ENCODE data around the gene BMS1.

- no peak for TF ChIP-seq CTCF (IDR thresholded peaks at IDR 0.05; ENCODE audit: insufficient read depth, low read length, poor library complexity, severe bottlenecking)
- TF ChIP-seq EZH2phosphoT487 (conservative IDR thresholded peaks at IDR 0.05; ENCODE audit: low read length), result no peak
Observed at GRCh38 chr10:42783181-42783549, 570 bp downstream of the BMS1 start.

Data from SU-DHL-6 (cell line).